ENCODE data around the gene OR51B2.

OR51B2 gene

GRCh38 chr11:5282628-5283027 is 41.5 kb downstream of the OR51B2 start:
- no peak for DNase-seq (ENCODE audit: low read depth)

DNA sequence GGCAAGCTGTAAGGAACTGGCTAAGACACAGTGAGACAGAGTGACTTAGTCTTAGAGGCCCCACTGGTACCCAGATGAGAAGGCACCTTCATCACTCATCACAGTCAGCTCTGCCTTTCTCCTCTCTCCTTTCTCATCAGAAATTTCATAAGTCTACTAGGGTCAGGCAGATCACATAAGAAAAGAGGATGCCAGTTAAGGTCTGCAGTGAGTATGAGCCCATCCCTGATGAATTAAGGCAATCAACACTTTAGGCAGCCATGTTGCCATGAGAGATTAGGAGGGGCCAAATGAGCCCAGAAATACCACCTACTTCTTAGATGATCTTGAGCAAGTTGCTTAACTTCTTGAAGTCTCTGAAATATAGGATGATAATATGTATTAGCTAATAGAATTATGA is 42.5 kb downstream of the OR51B2 start:
- no peak for DNase-seq (ENCODE audit: low read depth)

DNA sequence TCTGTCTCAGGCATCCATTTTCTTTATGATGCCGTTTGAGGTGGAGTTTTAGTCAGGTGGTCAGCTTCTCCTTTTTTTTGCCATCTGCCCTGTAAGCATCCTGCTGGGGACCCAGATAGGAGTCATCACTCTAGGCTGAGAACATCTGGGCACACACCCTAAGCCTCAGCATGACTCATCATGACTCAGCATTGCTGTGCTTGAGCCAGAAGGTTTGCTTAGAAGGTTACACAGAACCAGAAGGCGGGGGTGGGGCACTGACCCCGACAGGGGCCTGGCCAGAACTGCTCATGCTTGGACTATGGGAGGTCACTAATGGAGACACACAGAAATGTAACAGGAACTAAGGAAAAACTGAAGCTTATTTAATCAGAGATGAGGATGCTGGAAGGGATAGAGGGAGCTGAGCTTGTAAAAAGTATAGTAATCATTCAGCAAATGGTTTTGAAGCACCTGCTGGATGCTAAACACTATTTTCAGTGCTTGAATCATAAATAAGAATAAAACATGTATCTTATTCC is 43.5 kb downstream of the OR51B2 start:
- no peak for DNase-seq (ENCODE audit: low read depth)

- DNase-seq (ENCODE audit: low read depth): no peak
Measured at GRCh38 chr11:5279471-5280090, 44.5 kb downstream of the OR51B2 start.

- no peak for DNase-seq (ENCODE audit: low read depth)
Measured at GRCh38 chr11:5277807-5278382, 46.2 kb downstream of the OR51B2 start.

GRCh38 chr11:5276697-5277096 is 47.4 kb downstream of the OR51B2 start:
- DNase-seq (ENCODE audit: low read depth): no peak

DNA sequence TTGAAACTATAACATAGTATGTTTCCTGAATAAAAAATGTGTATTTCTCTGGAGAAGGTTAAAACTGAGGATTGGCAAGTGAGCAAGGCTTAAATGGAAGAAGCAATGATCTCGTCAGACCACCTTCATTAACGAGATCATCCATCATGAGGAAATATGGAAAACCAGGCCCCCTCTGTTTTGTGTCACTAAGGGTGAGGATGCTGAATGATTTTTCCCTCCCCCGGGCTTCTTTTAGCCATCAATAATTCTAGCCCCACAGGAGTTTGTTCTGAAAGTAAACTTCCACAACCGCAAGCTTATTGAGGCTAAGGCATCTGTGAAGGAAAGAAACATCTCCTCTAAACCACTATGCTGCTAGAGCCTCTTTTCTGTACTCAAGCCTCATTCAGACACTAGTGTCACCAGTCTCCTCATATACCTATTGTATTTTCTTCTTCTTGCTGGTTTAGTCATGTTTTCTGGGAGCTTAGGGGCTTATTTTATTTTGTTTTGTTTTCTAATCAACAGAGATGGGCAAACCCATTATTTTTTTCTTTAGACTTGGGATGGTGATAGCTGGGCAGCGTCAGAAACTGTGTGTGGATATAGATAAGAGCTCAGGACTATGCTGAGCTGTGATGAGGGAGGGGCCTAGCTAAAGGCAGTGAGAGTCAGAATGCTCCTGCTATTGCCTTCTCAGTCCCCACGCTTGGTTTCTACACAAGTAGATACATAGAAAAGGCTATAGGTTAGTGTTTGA is 48.6 kb downstream of the OR51B2 start:
- no peak for DNase-seq (ENCODE audit: low read depth)

- no peak for DNase-seq (ENCODE audit: low read depth)
Measured at GRCh38 chr11:5274395-5274794, 49.7 kb downstream of the OR51B2 start.

Data from stimulated activated CD8-positive, alpha-beta memory T cell treated with anti-CD3 and anti-CD28 coated beads, Interleukin-12 subunit alpha, Interleukin-12 subunit beta, amount 100 ng/mL, for 1 hour (primary cell).